Measurements from ENCODE around the gene IGLL5.
"Not testable (repeated sequence)": the region's sequence is repeated elsewhere in the genome, so short reads cannot be mapped to it uniquely, and the experiment has no call there.

The IGLL5 gene

DNA sequence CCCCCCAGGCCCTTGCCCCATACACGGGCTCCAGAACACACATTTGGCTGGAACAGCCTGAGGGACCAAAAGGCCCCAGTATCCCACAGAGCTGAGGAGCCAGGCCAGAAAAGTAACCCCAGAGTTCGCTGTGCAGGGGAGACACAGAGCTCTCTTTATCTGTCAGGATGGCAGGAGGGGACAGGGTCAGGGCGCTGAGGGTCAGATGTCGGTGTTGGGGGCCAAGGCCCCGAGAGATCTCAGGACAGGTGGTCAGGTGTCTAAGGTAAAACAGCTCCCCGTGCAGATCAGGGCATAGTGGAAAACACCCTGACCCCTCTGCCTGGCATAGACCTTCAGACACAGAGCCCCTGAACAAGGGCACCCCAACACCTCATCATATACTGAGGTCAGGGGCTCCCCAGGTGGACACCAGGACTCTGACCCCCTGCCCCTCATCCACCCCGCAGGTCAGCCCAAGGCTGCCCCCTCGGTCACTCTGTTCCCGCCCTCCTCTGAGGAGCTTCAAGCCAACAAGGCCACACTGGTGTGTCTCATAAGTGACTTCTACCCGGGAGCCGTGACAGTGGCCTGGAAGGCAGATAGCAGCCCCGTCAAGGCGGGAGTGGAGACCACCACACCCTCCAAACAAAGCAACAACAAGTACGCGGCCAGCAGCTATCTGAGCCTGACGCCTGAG, 13.1 kb downstream of the IGLL5 start:
- not testable (repeated sequence) for DNase-seq

DNA sequence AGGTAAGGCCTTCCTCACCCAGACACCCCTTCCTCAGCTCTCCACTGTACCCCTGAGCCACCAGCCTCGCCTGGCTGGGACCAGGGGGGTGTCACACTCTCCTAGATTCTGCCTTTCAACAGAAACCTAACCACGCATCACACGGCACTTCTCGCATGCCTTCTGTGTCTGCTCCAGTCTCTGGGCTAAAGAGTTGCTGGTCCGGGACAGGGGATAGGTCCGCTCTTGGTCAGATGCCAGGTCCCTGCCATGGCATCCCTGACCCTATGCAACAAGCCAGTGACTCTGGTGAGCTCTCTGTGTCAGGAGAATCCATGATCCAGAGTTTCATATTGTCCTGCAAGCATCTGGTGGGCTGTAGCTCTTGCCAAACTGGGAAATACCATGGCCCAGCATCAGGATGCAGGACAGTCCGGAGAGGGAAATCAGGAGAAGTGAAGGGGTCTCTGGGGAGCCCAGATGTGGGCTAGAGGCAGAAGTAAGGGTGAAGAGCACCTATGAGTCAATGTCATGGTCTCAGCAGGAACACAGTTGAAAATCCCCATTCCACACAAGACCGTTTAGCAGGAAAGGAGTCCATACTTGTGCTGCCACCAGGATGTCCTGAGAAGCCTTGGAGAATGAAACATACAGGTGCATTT, 14.1 kb downstream of the IGLL5 start:
- DNase-seq = no peak

DNA sequence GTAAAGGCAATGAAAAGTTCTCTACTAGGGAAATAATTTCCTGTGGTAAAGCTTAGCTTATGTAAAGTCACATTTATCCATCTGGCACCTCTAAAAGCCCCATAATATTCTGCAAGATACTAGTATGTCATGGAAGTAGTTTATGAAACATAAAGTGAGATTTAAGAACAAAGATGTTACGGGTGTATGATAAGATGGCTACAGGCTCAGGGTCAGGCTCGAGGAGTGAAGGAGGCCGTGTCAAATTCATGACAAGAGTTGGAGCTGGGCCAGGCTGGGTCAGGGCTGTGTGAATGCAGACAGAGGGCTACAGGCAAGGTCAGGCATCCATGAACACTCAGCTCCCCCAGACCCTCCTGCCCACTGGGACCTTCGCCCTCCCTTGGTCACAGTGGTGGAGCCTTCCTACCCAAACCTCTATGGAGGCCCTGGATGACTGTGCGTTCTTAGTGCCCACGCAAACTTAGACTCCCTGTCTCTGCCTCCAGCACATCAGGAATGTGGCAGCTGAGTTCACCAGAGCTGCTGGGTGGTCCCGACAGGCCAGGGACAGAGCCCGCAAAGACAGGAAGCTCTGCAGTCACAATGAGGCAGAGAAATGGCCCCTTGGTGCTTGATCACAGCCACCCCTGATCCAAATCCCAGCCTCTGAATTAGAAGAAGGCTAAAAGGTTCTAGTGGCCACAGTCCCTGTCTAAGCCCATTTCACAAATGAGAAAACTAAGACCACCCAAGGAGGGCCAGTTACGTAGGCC, 14.8 kb downstream of the IGLL5 start:
- no peak for DNase-seq

DNA sequence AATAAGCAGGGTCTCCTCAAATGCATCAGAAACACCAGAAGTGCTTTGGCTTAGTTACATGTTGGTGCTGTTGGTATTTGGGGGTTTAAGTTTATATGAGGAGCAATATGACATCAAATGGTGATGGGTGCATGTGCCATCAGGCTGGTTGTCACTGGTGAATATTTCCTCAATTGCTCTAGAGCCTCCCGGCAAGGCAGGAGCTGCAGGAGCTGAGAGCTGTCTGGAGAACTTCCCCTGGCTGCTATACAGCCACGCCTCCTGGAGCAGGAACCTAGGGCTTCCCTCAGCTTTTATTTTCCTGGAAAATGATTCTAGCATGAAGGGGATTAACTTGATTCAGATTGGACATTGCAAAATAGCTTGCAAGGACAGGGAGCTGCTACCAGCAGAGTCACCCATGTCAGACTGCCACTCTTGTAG, 15.8 kb downstream of the IGLL5 start:
- no peak for DNase-seq

DNA sequence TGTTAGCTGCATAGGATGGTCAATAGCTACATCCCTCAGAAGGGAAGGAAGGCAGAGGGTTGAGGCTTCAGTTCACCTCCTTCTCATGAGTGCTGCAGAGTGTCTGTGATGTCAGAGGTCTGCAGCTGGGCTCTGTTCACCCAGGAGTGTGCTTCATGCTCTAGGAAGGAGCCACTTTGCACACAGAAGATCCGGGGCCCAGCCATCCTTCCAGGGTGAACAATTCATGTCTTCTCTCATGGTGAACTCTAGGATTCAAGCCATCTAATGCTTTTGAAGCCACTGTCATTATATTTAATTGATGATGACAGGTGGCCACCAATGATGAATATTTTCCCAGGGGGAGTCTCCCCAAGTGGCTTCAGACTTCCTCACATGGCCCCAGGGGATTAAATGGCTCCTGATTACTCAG, 16.2 kb downstream of the IGLL5 start:
- DNase-seq = not testable (repeated sequence)

DNA sequence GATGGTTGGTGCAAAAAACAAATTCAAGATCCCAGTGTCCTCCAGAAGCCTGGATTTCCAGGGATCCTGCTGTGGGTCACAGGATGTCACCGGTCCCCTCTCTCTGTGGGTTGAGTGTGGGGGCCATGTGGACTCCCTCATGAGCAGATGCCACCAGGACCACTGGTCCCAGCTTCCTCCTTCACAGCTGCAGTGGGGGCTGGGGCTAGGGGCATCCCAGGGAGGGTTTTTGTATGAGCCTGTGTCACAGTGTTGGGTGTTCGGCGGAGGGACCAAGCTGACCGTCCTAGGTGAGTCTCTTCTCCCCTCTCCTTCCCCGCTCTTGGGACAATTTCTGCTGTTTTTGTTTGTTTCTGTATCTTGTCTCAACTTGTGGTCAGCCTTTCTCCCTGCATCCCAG, 17.1 kb downstream of the IGLL5 start:
- not testable (repeated sequence) for DNase-seq

DNA sequence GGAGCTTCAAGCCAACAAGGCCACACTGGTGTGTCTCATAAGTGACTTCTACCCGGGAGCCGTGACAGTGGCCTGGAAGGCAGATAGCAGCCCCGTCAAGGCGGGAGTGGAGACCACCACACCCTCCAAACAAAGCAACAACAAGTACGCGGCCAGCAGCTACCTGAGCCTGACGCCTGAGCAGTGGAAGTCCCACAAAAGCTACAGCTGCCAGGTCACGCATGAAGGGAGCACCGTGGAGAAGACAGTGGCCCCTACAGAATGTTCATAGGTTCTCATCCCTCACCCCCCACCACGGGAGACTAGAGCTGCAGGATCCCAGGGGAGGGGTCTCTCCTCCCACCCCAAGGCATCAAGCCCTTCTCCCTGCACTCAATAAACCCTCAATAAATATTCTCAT, 18.8 kb downstream of the IGLL5 start:
- not testable (repeated sequence) for DNase-seq

DNA sequence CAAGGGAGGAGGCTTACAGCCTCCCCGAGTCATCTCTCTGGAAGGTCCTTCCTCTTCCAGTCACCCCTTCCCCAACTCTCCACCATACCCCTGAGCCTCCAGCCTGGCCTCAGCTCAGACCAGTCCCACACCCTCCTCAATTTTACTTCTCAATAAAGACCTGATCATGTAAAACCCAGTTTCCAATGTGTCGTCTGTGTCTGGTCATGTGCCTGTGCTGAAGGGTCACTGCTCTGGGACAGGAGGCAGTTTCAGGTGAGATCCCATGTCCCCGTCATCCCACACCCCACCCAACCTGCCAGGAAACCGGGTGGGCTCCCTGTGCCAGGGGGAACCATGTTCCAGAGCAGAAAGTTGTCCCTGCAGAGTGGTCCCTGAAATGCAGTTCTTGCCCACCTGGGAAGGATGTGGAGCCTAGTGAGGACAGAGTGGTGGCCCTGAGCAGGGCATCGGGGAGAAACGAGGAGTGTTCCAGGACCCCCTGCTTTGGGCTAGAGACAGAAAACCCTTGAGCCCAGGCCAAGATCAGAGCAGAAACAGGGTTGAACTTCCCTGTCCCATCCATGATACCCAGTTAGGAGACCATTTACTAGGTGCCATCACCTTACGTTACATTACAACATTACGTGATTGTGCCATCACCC, 19.4 kb downstream of the IGLL5 start:
- DNase-seq = no peak

DNA sequence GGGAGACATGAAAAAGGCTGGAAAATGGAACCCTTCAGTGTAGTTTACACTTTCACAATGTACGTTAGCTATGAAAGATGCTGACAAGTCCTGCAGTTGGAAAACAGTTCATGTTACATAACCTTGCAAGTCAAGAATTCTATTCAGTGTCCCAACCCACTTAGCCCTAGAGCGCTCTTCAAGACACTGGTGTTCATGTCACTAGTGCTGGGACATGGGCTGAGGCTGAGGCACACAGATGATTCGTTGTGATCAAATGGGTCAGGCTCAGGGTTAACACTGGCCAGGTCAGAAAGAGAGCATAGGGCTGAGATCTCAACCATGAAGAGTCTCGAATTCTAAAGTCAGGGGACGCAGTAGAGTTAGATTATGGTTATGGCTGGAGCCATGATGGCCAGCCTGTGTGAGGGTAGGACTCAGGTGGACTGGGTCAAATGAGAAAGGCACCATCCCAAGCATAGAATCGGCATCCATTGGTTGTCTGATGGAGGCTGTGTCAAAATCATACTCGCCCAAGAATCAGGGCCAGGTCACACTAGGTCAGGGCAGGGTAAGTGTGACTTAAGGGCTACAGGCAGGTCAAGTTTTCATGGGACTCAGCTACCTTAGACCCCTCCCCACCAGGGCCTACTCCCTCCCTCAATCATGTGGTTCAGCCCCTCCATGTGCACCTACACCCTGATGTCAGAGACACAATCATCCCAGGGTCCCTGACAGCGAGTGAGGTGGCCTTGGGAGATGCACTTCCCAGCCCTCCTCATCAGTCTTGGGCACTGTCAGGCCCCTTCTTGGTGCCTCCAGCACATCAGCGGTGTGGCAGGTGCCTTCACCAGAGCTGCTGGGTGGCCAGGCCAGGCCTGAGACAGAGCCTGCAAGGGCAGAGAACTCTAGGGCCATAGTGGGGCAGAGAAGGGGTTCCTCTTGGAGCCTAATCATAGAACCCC, 20.2 kb downstream of the IGLL5 start:
- no peak for DNase-seq

DNA sequence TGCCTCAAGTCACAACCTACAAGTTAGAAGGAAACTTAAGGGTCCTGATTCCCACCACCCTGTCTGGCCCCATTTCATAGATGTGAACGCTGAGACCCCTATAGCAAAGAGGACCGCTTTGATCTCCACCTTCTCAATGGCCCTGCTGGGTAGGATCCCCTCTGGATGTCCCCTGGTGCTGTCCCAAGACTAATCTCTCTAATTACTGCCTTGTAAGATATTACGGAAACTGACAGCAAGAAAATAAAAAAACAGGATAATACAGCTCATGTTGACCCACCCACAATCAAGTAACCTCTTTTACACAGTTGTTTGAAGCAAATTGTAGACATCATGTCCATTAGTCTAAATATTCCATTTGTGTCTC, 20.9 kb downstream of the IGLL5 start:
- no peak for DNase-seq

DNA sequence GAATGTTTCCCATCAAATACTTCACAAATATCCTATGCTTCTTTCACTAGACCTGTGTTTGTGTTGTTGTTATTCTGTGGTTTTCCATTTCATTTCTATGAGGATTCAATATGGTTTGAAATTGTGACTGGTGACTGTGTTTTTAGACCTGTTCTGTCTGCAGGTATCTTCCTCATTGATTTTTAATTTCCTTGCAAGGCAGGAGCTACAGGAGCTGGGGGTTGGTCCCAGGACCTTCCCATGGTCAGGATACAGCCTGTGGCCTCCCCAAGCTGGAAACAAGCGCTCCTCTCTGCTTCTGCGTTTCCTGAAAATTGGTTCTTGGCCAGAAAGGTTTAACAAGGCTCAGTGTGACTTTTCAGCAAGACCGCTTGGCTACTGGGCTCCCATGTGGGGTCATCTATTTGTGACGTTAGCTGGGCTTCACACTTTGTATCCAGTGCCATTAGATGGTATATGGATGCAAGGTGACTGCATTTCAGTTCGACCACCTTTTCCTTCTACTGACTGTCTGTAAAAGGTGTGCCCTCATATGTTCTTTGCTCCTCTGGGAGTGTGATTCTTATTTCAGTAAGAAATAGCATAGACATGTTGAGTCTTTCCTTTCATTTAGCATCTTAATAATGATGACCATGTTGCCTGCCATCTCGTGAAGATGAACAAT, 21.5 kb downstream of the IGLL5 start:
- DNase-seq = no peak

DNA sequence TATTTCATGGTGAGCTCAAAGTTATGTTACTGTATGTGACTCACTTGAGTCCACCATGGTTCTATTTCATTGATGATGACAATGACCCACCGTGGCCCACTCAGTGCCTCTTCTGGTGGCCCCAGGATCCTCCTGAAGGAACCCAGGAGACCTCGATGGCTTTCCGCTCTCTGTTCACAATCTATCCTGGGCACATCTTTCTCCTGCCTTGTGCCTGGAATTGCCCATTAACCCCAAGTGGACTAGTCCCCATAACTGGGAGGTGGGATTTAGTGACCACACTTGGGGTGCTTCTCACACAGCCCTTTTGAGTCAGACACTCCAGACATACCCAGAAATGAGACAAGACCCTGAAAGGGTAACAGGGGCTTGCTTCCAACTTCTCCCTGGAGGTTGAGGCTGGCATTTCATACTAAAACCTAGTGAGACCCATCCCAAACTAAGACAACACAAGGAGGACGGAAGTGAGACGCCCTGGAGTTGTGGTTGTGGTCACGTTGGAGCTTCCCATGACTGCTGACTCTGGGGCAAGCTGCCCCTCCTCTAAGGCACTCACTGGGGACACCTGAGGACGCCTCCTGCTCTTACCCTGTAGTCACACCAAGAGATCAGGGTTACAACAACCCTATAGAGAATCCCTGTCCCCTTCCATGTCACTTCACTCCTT, 22.1 kb downstream of the IGLL5 start:
- no peak for DNase-seq

DNA sequence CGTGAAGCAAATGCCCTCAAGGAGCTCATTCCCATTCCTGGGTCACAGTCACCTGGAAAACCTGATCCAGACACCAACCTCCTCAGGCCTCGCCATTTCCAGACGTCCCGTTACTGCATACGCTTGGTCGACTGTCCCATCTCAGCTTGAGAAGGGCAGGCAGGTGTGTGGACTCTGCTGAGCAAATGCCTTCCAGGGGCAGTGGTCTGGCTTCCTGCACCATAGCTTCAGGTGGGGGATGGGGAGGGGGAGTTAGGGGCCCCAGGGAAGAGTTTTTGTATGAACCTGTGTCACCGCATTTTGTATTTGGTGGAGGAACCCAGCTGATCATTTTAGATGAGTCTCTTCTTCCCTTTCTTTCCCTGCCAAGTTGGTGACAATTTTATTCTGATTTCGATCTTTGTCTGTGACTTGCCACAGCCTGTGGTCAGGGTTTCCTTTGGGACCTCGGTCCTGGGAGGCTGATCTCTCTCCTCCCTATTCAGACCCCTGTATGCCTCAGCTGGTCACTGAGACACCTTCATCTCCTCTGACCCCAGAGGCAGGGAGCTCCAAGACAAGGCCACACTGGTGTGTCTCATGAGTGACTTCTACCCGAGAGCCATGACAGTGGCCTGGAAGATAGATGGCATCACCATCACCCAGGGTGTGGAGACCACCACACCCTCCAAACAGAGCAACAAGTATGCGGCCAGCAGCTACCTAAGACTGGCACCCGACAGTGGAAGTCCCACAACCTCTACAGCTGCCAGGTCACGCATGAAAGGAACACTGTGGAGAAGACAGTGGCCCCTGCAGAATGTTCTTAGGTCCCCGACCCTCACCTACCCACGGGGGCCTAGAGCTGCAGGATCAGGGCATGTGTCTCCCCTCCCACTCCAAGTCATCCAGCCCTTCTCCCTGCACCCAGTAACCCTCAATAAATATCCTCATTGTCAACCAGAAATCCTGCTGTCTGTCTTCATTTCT, 22.9 kb downstream of the IGLL5 start:
- no peak for DNase-seq

DNA sequence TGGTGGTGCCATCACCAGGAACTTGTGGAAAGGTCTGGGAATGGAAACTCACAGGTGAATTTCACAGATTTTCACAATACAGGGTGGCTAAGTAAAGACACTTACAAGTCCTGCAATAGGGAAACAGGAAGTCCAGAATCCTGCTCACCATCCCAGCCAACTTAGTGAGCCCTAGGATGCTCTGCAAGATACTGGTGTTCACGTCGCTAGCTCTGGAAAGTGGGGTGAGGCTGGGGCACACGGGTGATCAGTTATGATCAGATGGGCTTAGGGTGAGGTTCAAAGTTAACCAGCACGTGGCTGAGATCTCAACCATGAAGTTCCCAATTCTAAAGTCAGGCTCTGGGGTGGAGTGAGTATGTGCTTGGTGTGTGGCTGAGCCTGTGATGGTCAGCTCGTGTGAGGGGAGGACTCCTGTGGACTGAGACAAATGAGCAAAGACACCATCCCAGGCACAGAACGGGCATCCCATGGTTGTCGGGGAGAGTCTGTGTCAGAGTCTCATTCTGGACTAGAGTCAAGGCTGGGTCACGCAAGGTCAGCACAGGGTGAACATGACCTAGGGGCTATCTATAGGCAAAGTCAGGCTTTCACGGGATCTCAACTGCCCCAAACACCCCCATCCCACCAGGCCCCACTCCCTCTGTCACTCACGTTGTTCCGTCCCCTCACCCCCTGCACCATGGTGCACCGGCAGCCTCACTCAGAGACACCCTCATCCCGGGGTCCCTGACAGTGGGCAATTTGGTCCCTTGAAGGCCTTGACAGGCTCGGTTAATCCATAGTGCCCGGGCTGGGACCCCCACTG, 23.9 kb downstream of the IGLL5 start:
- no peak for DNase-seq

DNA sequence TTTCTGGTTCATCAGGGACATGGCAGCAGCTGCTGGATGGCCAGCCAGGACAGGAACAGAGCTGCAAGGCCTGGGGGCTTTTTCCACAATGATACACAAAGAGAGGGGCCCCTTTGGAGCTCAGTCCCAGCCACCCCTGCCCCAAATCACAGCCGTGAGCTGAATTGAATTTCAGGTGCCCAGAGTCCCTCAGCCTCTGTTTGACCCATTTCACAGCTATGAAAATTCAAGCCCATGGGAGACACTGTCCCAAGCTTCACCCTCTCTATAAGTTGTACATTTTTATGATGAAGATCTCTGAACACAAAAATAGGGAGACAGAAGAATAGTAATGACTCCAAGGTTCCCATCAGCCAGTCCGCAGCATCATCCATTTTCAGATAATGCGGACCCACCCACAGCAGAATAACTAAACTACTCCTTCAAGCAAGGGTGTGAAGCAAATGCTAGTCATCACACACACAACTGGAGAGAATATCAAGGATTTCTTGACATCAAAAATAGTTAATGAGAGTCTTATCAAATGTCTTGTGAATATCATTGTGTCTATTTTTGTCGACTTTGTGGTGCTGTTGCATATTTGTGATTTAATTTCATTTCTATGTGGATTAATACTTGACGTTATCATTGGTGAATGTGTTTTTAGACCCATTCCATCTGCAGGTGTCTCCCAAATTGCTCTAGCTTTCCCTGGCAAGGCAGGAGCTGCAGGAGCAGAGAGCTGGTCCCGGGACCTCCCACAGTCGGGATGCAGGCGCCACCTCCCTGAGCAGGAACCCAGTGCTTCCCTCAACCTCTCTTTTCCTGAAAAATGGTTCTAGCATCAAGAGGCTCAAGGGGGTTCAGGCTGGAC, 24.7 kb downstream of the IGLL5 start:
- no peak for DNase-seq

DNA sequence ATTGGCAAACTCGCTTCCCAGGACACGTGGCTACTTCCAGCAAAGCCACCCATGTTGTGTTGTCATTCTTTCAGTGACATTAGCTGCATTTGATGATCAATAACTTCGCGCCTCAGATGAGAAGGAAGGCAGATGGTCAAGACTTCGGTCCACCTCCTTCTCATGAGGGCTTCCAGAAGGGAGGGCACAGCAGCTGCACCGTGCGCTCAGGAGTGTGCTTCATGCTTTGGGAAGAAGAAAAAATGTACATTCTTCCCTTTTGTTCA, 25.3 kb downstream of the IGLL5 start:
- no peak for DNase-seq

DNA sequence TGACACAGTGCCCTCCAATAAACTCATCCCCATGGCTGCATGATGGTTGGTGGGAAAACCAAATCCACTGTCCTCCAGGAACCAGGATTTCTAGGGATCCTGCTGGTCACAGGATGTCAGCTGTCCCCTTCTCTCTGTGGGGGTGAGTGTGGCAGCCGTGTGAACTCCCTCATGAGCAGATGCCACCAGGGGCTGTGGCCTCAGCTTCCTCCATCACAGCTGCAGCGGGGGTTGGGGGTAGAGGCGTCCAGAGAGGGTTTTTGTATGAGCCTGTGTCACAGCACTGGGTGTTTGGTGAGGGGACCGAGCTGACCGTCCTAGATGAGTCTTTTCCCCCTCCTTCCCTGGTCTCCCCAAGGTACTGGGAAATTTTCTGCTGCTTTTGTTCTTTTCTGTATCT, 26.4 kb downstream of the IGLL5 start:
- DNase-seq = no peak
